Measurements from ENCODE around the gene ARMC8. TPM values are rescaled to one million over a fixed set of nuclear protein-coding genes. Genes with fewer than 3 reads are reported as not detected.

The ARMC8 gene
- total RNA-seq, 1 donor from 2014 or later: 80.3 TPM

DNA sequence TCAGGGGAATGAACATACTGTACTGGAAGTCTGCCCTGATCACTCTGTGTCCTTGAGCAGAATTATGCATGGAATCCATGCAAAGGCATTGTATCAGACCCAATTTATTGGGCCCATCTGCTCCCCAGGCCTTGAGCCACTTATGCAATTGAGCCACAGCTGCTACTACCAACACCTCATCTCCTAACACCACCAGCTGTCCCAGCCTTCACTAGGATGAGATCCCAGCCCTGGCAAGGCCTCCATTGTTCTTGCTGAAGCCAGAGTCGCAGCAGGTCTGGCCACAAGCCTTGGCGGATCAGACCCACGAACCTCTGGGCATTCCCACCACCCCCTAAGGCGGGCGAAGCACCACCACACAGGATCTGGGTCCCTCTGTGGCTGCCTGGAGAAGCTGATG lies 151.7 kb downstream of the ARMC8 start:
- no peak for TF ChIP-seq CTCF (IDR thresholded peaks at IDR 0.05)
- TF ChIP-seq EZH2 (IDR thresholded peaks at IDR 0.05): no peak
- TF ChIP-seq EZH2phosphoT487 (IDR thresholded peaks at IDR 0.05): no peak
- H3K79me2 ChIP-seq (ENCODE audit: low read depth): no peaks in the 10 kb centered on the region
- H3F3A ChIP-seq (ENCODE audit: low read depth): no peaks in the 10 kb centered on the region
- H3K4me2 ChIP-seq: no peak overlapping the region
- H2AFZ ChIP-seq (replicated peaks): peak overlapping the region; percentile 7
- no peaks in the 10 kb centered on the region for H3K36me3 Mint-ChIP-seq
- H3K36me3 ChIP-seq: no peaks in the 10 kb centered on the region
- H3K4me1 Mint-ChIP-seq: peaks cover 3% of the 10 kb centered on the region
- no peak overlapping the region for H3K4me3 Mint-ChIP-seq
- H3K4me1 ChIP-seq: no peaks in the 10 kb centered on the region
- H3K27ac ChIP-seq: no peak overlapping the region
- no peaks in the 10 kb centered on the region for H4K20me1 ChIP-seq (ENCODE audit: low read depth)
- DNase-seq (ENCODE audit: low spot score): no peak
- no peaks in the 10 kb centered on the region for H3K27me3 ChIP-seq
- peaks cover 2% of the 10 kb centered on the region for H3K9me3 Mint-ChIP-seq
- H3K27me3 Mint-ChIP-seq (ENCODE audit: insufficient read depth, low read depth): peaks cover 2% of the 10 kb centered on the region
- H3K4me3 ChIP-seq: no peak overlapping the region
- H3K9ac ChIP-seq: no peak overlapping the region
- H3K9me3 ChIP-seq (ENCODE audit: low read depth): no peaks in the 10 kb centered on the region
- H3K27ac Mint-ChIP-seq: no peak overlapping the region

GRCh38 chr3:138340511-138340910 lies 153.4 kb downstream of the ARMC8 start:
- no peak for DNase-seq (ENCODE audit: low spot score)
- Histone ChIP-seq H3F3A (ENCODE audit: low read depth) (no peaks in the 10 kb centered on the region), H3K27ac (no peak overlapping the region), H3K9ac (no peak overlapping the region), H3K4me1 (no peaks in the 10 kb centered on the region), H3K4me2 (no peak overlapping the region), H3K4me3 (no peak overlapping the region), H3K9me3 (ENCODE audit: low read depth) (no peaks in the 10 kb centered on the region), H4K20me1 (ENCODE audit: low read depth) (no peaks in the 10 kb centered on the region), H3K79me2 (ENCODE audit: low read depth) (no peaks in the 10 kb centered on the region), H3K36me3 (no peaks in the 10 kb centered on the region), H3K27me3 (no peaks in the 10 kb centered on the region), H2AFZ (replicated peaks) (no peak overlapping the region)
- Mint-ChIP-seq H3K27ac (no peak overlapping the region), H3K4me1 (peaks cover 3% of the 10 kb centered on the region), H3K9me3 (peaks cover 2% of the 10 kb centered on the region), H3K36me3 (no peaks in the 10 kb centered on the region), H3K27me3 (ENCODE audit: insufficient read depth, low read depth) (peaks cover 2% of the 10 kb centered on the region), H3K4me3 (no peak overlapping the region)
- no peak for TF ChIP-seq EZH2 (IDR thresholded peaks at IDR 0.05)
- no peak for TF ChIP-seq EZH2phosphoT487 (IDR thresholded peaks at IDR 0.05)
- TF ChIP-seq CTCF (IDR thresholded peaks at IDR 0.05): no peak

DNA sequence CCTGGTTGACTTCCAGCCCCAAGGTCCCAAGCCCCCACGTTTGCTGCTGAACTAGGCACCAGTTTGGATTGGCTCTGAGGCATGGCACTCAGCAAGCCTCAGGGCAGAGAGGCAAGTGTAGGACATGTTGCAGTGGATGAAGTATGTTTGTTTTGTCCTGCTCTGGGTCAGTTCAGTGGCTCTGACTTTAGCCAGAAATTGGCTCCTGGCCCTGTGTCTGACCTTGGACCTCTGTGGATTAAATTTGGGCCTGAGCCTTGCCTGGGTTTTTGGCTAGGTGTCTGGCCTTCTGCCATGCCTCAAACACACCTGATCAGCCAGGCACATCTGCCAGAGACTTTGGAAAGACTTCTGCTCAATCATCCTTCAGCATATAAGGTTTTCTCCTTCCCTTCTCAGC lies 157.7 kb downstream of the ARMC8 start:
- H3K4me3 Mint-ChIP-seq: no peak overlapping the region
- no peak overlapping the region for H3K27ac Mint-ChIP-seq

More for the DNA sequence above, 157.7 kb downstream of the ARMC8 start:
- Histone ChIP-seq H3K27me3 (peaks cover 12% of the 10 kb centered on the region), H3F3A (ENCODE audit: low read depth) (peaks cover 26% of the 10 kb centered on the region), H3K9me3 (ENCODE audit: low read depth) (no peaks in the 10 kb centered on the region), H4K20me1 (ENCODE audit: low read depth) (no peaks in the 10 kb centered on the region), H3K4me2 (no peak overlapping the region), H2AFZ (replicated peaks) (no peak overlapping the region), H3K4me3 (no peak overlapping the region), H3K4me1 (peaks cover 3% of the 10 kb centered on the region), H3K9ac (no peak overlapping the region), H3K79me2 (ENCODE audit: low read depth) (no peaks in the 10 kb centered on the region), H3K36me3 (no peaks in the 10 kb centered on the region), H3K27ac (no peak overlapping the region)
- Mint-ChIP-seq H3K4me1 (peaks cover 14% of the 10 kb centered on the region), H3K9me3 (peaks cover 2% of the 10 kb centered on the region), H3K27me3 (ENCODE audit: insufficient read depth, low read depth) (peaks cover 7% of the 10 kb centered on the region), H3K36me3 (no peaks in the 10 kb centered on the region)
- no peak for DNase-seq (ENCODE audit: low spot score)
- TF ChIP-seq CTCF (IDR thresholded peaks at IDR 0.05) (no peak), EZH2phosphoT487 (IDR thresholded peaks at IDR 0.05) (no peak), EZH2 (IDR thresholded peaks at IDR 0.05) (no peak)

Other genes with a start within 250 kb of the ARMC8 start
- gene CLDN18, start 177.1 kb upstream of the ARMC8 start, total RNA-seq (ENCODE audit: low replicate concordance): not detected in 2 replicates
- gene DZIP1L, start 71.7 kb upstream of the ARMC8 start, total RNA-seq (ENCODE audit: low replicate concordance): 10.4 and 38.4 TPM in 2 replicates
- not detected in 2 replicates for gene A4GNT, start 54.9 kb upstream of the ARMC8 start, total RNA-seq (ENCODE audit: low replicate concordance)
- gene DBR1, start 12.4 kb upstream of the ARMC8 start, total RNA-seq (ENCODE audit: low replicate concordance): 20.2 and 32.1 TPM in 2 replicates
- gene NME9, start 142.6 kb downstream of the ARMC8 start, total RNA-seq (ENCODE audit: low replicate concordance): 1.1 and 2.2 TPM in 2 replicates
- gene MRAS, start 161.3 kb downstream of the ARMC8 start, total RNA-seq (ENCODE audit: low replicate concordance): 11.2 and 17.2 TPM in 2 replicates
- 0.59 and 1.4 TPM in 2 replicates for gene ESYT3, start 247.3 kb downstream of the ARMC8 start, total RNA-seq (ENCODE audit: low replicate concordance)

All from neural progenitor cell (in vitro differentiated cells).